ENCODE measurements around the gene AMBRA1. TPM values are rescaled to one million over a fixed set of nuclear protein-coding genes. Genes with fewer than 3 reads are reported as not detected.

The AMBRA1 gene
- total RNA-seq, 4 donors from 2014 or later = 20.0 to 28.9 (median 26.0) TPM

DNA sequence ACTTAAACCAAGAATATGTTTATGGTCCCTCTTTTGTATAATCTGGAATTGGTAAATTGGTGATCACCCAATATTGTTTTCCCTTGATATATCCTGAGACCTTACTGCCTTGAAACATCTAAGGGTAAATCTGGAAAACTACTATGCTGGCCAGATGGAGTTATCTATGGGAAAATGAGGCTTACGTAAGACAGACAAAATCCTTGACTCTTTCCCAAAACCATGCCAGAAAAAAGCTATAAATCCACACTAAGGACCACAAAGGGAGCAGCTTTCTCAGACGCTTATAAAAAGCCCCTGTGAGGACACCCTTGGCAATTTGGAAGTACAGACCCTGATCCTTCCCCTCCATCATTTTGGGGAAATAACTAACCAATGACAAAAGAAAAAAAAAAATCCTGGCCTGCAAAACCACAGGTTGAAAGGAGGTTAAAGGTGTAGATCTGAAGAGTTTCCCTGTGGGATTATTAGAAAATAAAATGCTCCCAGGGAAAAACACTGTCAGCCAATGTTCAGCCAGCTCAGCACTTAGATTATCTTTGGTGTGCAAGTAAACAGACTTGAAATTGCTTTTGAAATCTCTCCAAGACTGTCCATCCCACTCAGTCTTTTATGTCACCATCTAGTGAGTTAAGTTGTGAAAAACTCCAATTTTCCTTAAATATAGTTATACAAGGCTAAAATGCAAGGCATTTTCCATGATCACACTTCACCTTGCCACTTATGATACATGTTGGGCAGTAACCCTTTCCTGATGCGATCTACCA, 6.6 kb upstream of the AMBRA1 start:
- peak overlapping the region; percentile 21 to 42 (median 35) for H3K27ac ChIP-seq (replicated peaks in 1 of 4)
- H3K4me3 ChIP-seq = no peak overlapping the region
- 81% methylated on average over 3 of the region's 3 CpGs for WGBS
- intact Hi-C loops (cut with DNase I) = no loop called here
- DNase-seq (ENCODE audit: extremely low spot score) = no peak
- no peaks in the 10 kb centered on the region for H3K9me3 ChIP-seq
- TF ChIP-seq POLR2A (IDR thresholded peaks at IDR 0.05; ENCODE audit: low read depth) (no peak), POLR2AphosphoS5 (IDR thresholded peaks at IDR 0.05) (no peak), EP300 (IDR thresholded peaks at IDR 0.05) (no peak)
- TF ChIP-seq, protein P1, sequence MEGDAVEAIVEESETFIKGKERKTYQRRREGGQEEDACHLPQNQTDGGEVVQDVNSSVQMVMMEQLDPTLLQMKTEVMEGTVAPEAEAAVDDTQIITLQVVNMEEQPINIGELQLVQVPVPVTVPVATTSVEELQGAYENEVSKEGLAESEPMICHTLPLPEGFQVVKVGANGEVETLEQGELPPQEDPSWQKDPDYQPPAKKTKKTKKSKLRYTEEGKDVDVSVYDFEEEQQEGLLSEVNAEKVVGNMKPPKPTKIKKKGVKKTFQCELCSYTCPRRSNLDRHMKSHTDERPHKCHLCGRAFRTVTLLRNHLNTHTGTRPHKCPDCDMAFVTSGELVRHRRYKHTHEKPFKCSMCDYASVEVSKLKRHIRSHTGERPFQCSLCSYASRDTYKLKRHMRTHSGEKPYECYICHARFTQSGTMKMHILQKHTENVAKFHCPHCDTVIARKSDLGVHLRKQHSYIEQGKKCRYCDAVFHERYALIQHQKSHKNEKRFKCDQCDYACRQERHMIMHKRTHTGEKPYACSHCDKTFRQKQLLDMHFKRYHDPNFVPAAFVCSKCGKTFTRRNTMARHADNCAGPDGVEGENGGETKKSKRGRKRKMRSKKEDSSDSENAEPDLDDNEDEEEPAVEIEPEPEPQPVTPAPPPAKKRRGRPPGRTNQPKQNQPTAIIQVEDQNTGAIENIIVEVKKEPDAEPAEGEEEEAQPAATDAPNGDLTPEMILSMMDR (IDR thresholded peaks at IDR 0.05) = no peak
- H3K4me1 ChIP-seq = peaks cover 0 to 16% (median 3%) of the 10 kb centered on the region in 4 donors
- no peaks in the 10 kb centered on the region for H3K27me3 ChIP-seq
- H3K36me3 ChIP-seq = peaks cover 0 to 15% (median 4%) of the 10 kb centered on the region in 4 donors

DNA sequence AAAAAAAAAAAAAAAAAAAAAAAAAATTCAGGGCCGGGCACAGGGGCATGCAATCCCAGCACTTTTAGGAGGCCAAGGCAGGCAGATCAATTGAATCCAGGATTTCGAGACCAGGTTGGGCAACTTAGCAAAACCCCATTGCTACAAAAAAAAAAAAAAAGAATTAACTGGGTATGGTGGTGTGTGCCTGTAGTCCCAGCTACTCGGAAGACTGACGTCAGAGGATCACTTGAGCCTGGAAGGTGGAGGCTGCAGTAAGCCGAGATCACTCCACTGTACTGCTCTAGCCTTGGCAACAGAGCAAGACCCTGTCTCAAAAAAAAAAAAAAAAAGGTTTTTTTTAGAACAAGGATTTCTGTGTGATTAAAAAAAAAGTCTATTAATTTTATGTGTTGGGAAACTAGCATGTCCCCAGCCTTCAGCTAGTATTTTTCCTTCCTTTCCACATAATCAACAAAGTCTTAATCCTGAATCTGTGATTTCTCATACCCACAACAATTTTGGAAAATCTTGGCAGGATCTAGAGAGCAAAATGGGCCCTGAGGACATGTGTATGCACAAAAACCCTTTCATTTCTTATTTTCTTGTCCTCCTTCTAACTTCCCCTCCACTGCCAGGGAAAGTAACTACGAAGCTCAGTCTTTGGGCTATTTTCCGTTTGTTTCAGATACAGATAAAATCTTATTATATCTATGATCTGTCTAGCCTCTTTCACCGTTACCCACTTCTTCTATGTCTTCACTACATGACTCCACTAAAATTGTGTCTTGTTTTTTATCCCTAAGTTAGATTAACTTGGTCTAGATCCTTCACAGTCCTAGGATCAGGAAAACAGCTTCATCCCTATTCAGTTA, 5.7 kb upstream of the AMBRA1 start:
- Histone ChIP-seq H3K4me1 (peaks cover 0 to 18% (median 4%) of the 10 kb centered on the region in 4 donors), H3K9me3 (no peaks in the 10 kb centered on the region), H3K27me3 (no peaks in the 10 kb centered on the region), H3K4me3 (no peak overlapping the region), H3K36me3 (peaks cover 0 to 15% (median 4%) of the 10 kb centered on the region in 4 donors), H3K27ac (replicated peaks in 1 of 4) (peak overlapping the region; percentile 21 to 42 (median 35))
- no peak for DNase-seq (ENCODE audit: extremely low spot score)
- 81% methylated on average over 8 of the region's 8 CpGs for WGBS
- TF ChIP-seq EP300 (IDR thresholded peaks at IDR 0.05) = no peak
- TF ChIP-seq, protein P1 (IDR thresholded peaks at IDR 0.05) = no peak
- intact Hi-C loops (cut with DNase I) = no loop called here

DNA sequence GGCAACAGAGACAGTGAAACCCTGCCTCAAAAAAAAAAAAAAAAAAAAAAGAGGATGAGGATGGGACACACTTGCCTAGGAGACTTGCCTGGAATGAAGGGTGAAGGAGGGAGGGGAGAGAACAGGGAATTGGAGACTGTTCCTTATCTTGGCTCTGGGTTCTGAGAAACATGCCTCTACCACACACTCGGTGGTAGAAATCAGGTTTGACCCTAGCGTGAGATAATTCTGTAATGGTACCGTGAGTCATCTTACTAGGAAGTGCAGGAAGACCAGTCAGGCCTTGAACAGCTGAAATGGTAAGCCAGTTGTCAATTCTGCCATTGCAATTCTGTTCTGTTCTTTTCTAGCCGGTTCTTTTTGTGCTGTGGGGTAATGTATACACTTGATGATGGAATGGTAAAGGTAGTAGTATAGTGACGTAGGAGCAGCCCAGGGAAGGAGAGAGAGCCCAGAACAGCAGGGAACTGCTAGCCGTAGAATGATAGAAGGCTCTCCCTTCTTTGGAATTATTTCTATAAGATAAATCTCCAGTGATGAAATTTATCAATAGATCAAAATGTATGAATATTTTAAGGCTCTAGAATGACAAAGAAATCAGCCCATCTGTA, 3.9 kb upstream of the AMBRA1 start:
- 83% methylated on average over 6 of the region's 6 CpGs for WGBS
- DNase-seq (ENCODE audit: extremely low spot score) = no peak
- Histone ChIP-seq H3K27me3 (no peaks in the 10 kb centered on the region), H3K4me3 (no peak overlapping the region), H3K4me1 (peaks cover 4 to 28% (median 15%) of the 10 kb centered on the region in 4 donors), H3K36me3 (peaks cover 0 to 5% (median under 1%) of the 10 kb centered on the region in 4 donors), H3K27ac (replicated peaks in 1 of 4) (no peak overlapping the region), H3K9me3 (no peaks in the 10 kb centered on the region)
- intact Hi-C loops (cut with DNase I) = no loop called here
- TF ChIP-seq POLR2AphosphoS5 (IDR thresholded peaks at IDR 0.05) (no peak), POLR2A (IDR thresholded peaks at IDR 0.05; ENCODE audit: low read depth) (no peak), EP300 (IDR thresholded peaks at IDR 0.05) (no peak)
- TF ChIP-seq, protein P1 (IDR thresholded peaks at IDR 0.05) = no peak

DNA sequence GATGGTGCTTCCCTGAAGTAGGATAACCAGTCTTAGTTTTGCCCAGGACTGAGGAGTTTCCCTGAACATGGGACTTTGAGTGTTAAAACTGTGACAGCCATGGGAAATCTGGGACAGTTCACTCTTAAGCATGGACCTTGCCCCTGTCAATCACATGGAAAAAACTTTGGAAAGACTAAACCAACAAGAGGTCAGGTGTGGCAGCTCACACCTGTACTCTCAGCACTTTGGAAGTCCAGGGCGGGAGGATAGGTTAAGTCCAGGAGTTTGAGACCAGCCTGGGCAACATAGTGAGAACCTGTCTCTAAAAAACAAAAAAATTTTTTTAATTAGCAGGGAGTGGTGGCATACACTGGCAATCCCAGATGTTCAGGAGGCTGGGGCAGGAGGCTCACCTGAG, 3.3 kb upstream of the AMBRA1 start:
- intact Hi-C loops (cut with DNase I) = no loop called here
- no peaks in the 10 kb centered on the region for H3K36me3 ChIP-seq
- H3K9me3 ChIP-seq = no peaks in the 10 kb centered on the region
- peaks cover 10 to 33% (median 20%) of the 10 kb centered on the region in 4 donors for H3K4me1 ChIP-seq
- H3K27ac ChIP-seq (replicated peaks in 1 of 4) = no peak overlapping the region
- H3K4me3 ChIP-seq = no peak overlapping the region
- no peaks in the 10 kb centered on the region for H3K27me3 ChIP-seq
- DNase-seq (ENCODE audit: extremely low spot score) = no peak
- TF ChIP-seq, protein P1 (IDR thresholded peaks at IDR 0.05) = no peak
- no peak for TF ChIP-seq POLR2A (IDR thresholded peaks at IDR 0.05; ENCODE audit: low read depth)
- TF ChIP-seq POLR2AphosphoS5 (IDR thresholded peaks at IDR 0.05) = no peak
- no peak for TF ChIP-seq EP300 (IDR thresholded peaks at IDR 0.05)
- WGBS = 100% methylated on average over 1 of the region's 1 CpG
